ENCODE measurements around the gene ATP6V0E1. TPM values are rescaled to one million over a fixed set of nuclear protein-coding genes. Genes with fewer than 3 reads are reported as not detected.

The ATP6V0E1 gene
- total RNA-seq, 2 donors from 2014 or later = 194 to 218 TPM

GRCh38 chr5:173057062-173057924, 73.7 kb downstream of the ATP6V0E1 start:
- Histone ChIP-seq H3K4me3 (peak overlapping the region; percentile 100), H3K36me3 (no peaks in the 10 kb centered on the region), H3K9me3 (no peaks in the 10 kb centered on the region), H3K27ac (peak overlapping the region; percentile 99), H3K27me3 (no peaks in the 10 kb centered on the region), H3K9ac (ENCODE audit: low read depth in 2 of 2, low read length in 2 of 2) (peak overlapping the region; percentile 76 to 98), H3K4me1 (peaks cover 4% of the 10 kb centered on the region)
- intact Hi-C loops (cut with DNase I) = loop anchor here (5.0 kb wide), 1 partner anchor 75 kb away; the partner anchor contains the start of gene ATP6V0E1
- DNase-seq = peak; percentile 99
- TF ChIP-seq CTCF (IDR thresholded peaks at IDR 0.05) = no peak

DNA sequence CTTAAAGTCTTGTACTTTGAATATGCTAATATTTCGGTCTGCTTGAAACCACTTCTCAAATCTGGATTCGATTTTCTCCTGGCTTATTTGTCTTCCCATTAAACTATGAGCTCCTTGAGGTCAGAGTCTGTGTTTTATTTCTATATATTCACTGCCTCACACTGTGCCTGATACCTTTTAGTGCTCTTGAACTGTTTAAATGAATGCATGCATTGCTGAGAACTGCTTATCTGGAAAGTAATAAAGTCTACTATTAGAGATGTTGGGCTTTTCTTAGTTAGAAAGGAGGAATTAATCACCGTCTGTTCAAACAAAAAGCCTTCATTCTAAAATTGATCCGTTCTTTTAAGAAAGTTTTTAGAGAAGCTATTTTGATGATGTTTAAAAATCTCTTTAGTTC, 78.6 kb downstream of the ATP6V0E1 start:
- peaks cover 4% of the 10 kb centered on the region for H3K4me1 ChIP-seq

GRCh38 chr5:173065155-173065554, 81.6 kb downstream of the ATP6V0E1 start:
- no peak for TF ChIP-seq CTCF (IDR thresholded peaks at IDR 0.05)
- Histone ChIP-seq H3K4me1 (no peaks in the 10 kb centered on the region), H3K27me3 (no peaks in the 10 kb centered on the region), H3K36me3 (no peaks in the 10 kb centered on the region), H3K9ac (ENCODE audit: low read depth in 2 of 2, low read length in 2 of 2) (no peak overlapping the region), H3K9me3 (no peaks in the 10 kb centered on the region), H3K27ac (no peak overlapping the region), H3K4me3 (no peak overlapping the region)
- intact Hi-C loops (cut with DNase I) = no loop called here
- DNase-seq = no peak

More for the DNA sequence above, 78.6 kb downstream of the ATP6V0E1 start:
- TF ChIP-seq CTCF (IDR thresholded peaks at IDR 0.05) = no peak
- intact Hi-C loops (cut with DNase I) = no loop called here
- Histone ChIP-seq H3K9ac (ENCODE audit: low read depth in 2 of 2, low read length in 2 of 2) (no peak overlapping the region), H3K9me3 (no peaks in the 10 kb centered on the region), H3K27me3 (no peaks in the 10 kb centered on the region), H3K27ac (no peak overlapping the region), H3K36me3 (no peaks in the 10 kb centered on the region), H3K4me3 (no peak overlapping the region)
- DNase-seq = no peak

DNA sequence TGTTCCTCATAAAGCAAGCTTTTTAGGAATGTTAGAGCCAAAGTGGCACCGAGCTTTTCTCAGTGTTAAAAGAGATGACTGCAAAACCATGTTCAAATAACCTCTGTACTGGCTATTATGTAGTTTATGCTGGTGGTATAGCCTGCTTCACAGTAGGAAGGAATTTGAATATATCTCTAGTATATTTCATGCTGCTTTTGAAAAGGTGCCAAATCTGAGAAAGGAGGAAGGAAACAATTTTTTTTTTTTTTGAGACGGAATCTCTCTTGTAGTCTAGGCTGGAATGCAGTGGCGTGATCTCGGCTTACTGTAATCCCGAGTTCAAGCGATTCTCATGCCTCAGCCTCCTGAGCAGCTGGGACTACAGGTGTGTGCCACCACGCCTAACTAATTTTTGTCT, 86.1 kb downstream of the ATP6V0E1 start:
- H3K9me3 ChIP-seq = no peaks in the 10 kb centered on the region
- no peak for DNase-seq
- TF ChIP-seq CTCF (IDR thresholded peaks at IDR 0.05) = no peak
- H3K4me3 ChIP-seq = no peak overlapping the region
- H3K9ac ChIP-seq (ENCODE audit: low read depth in 2 of 2, low read length in 2 of 2) = no peak overlapping the region
- intact Hi-C loops (cut with DNase I) = no loop called here
- H3K36me3 ChIP-seq = no peaks in the 10 kb centered on the region
- no peaks in the 10 kb centered on the region for H3K27me3 ChIP-seq
- no peaks in the 10 kb centered on the region for H3K4me1 ChIP-seq
- H3K27ac ChIP-seq = no peak overlapping the region

DNA sequence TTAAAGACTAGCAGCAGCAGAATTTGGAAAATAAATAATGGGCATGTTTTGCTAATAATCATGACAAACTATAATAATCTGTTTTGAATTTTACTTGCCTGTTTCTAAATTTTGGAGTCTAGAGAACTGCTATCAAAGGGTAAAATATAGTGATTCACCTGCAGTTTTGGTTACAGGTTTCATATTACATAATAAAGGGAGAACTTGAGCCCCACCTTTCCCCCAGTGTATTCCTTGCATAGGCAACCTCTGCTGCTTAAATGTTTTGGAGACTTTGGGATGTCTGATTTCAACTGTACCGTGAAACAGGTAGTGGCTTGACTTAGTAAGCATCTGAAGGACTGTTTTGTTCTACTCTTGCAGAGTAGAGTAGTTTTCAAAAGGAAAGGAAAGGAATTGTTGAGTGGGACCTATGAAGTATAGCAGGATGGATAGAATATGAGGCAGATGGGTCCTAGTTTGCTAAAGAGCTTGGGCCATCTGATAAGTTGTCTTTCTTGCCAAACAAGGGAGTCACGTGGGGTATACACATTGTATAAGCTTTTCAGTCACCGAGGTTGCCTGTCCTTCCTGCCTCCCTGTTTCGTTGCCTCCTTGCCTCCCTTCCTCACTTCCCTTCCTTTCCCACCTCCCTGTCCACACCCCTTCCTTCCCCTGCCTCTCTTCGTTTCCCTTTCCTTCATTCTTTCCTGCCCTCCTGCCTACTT, 91.7 kb downstream of the ATP6V0E1 start:
- no peaks in the 10 kb centered on the region for H3K4me1 ChIP-seq
- H3K9me3 ChIP-seq = no peaks in the 10 kb centered on the region
- H3K27ac ChIP-seq = no peak overlapping the region
- intact Hi-C loops (cut with DNase I) = no loop called here
- H3K27me3 ChIP-seq = no peaks in the 10 kb centered on the region
- no peak overlapping the region for H3K4me3 ChIP-seq
- H3K9ac ChIP-seq (ENCODE audit: low read depth in 2 of 2, low read length in 2 of 2) = no peak overlapping the region
- TF ChIP-seq CTCF (IDR thresholded peaks at IDR 0.05) = no peak
- no peaks in the 10 kb centered on the region for H3K36me3 ChIP-seq
- no peak for DNase-seq
